NCI-H2107 (cell line): ENCODE measurements around the gene RPL28.
"Not testable (repeated sequence)": the region's sequence is repeated elsewhere in the genome, so short reads cannot be mapped to it uniquely, and the experiment has no call there.

Source experiments
- DNase-seq: peaks from one replicate; lab custom pipeline; 2025; lab: John Stamatoyannopoulos, UW

Gene RPL28

DNA sequence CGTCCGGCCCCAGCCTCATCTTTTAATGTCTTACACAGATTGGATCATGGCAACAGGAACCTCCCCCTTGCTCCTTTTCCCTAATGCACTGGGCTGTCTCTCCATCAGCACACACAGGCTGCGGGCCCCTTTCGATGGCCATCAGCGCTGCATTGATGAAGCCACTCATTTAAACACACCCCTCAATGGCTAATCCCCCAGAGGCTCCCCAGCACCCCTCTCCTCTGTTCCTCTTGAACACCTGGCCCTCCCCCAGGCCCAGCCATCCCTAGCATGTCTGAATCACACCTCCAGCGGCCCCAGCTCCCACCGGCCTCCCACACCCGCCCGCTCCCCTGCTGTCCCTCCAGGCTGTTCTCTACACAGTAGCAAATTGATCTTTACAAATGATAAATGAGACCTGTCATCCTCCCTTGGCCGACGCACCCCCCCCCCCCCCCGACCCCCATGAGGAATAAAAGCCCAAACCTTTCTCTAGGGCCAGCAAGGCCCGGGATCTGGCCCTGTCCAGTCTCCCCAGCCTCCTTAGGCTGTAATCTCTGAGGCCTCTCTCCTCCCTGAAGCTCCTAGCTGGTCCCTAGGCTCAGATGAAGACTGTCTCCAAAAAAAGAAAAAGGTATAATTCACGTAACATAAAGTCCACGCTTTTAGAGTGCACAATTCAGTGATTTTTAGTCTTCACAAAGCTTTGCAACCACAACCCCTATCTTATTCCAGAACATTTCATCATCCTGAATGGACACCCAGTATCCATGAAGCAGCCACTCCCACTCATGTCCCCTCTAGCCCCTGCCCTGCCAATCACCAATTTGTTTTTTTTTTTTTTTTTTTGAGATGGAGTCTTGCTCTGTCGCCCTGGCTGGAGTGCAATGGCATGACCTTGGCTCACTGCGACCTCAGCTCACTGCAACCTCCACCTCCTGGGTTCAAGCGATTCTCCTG is 7.4 kb downstream of the RPL28 start:
- no peak for DNase-seq

DNA sequence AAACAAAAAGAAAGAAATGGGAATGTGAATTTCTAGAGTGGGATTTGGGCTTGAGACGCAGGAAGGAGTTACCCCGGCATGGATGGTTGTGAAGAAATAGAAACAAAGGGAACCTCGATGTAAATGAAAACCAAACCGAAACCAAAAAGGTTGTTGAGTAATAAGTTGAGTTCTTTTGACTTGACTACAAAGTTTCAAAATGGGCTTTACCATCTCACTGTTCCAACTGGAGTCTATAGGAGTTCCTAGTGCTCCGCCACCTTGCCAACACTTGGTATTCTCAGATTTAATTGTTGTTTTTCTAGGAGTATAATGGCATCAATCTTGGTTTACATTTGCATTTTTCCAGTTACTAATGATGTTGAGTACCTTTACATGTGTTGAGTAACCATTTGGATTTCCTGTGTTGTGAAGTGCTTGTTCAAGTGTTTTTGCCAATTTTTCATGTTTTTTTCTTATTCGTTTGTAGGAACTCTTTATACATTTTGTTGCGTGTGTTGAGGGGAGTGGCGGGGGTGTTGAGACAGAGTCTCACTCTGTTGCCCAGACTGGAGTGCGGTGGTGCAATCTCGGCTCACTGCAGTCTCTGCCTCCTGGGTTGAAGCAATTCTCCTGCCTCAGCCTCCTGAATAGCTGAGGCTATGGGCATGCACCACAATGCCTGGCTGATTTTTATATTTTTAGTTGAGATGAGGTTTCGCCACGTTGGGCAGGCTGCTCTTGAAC is 12.6 kb downstream of the RPL28 start:
- DNase-seq: no peak

DNA sequence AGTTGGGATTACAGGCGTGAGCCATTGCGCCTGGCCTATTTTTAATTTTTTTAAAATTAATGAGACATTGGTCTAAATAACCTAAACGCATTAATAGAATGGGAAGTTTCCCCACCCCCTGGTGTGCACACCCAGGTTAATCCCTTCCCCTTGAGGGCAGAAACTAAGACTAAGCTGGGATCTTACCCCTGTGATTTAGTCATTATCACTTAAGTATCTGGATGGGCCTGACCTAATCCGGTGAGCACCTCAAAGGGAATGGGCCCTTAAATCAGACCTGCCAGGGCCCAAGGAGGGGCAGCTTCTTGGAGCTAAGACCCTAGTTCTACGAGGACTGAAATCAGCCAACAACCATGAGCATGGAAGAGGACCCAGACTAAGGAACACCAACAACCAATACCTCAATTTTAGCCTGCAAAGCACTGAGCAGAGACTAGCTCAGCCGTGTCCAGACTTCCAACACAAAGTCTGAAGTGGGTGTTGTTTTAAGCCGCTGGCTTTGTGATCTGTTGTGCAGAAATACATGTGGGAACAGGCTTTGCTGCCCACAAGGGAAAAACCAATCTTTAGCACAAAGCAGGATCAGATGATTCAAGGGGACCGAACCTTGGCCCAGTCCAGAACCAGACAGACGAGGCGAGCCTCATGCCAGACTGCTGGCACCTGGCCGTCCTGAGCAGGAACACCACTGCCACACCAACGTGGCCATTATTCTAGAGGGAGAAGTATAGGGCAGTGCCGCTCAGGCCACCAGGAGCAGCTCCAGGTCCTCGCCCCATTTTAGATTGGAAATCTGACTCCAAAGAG is 14.8 kb downstream of the RPL28 start:
- no peak for DNase-seq

DNA sequence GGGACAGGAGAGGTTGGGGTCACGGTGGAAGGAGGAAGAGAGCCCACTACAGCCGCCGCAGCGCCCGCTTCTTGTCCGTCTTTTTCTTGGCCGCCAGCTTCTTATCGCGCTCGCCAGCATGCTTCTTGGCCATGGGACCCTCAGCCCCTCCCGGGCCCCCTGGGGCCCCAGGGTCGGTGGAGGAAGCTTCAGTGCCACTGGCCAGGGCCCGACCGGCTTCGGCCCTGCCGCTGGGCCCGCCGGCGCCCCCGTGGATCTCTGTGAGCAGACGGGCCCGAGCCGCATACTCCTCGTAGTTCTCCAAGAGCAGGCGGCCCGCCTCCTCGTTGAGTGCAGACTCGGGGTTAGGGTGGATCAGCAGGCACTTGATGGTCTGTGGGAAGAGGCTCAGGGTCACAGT is 15.7 kb downstream of the RPL28 start:
- not testable (repeated sequence) for DNase-seq

DNA sequence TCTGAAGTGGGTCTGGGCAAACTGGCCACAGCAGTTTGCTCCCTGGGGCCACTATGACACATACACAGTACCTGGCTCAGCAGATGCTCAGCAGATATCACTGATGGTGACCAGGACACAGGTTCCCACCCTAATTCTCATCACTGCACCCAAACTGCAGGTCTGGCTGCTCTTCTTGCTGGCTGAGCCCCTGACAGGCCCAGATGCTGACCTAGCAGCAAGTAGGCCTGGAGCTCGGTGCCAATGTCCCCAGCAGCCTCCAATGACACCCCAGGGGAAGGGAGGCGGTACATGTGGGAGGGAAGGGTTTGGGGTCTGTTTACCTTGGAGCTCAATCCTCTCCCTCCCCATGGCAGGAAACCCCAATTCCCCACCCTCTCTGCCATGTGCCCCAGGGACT is 16.8 kb downstream of the RPL28 start:
- DNase-seq: no peak

DNA sequence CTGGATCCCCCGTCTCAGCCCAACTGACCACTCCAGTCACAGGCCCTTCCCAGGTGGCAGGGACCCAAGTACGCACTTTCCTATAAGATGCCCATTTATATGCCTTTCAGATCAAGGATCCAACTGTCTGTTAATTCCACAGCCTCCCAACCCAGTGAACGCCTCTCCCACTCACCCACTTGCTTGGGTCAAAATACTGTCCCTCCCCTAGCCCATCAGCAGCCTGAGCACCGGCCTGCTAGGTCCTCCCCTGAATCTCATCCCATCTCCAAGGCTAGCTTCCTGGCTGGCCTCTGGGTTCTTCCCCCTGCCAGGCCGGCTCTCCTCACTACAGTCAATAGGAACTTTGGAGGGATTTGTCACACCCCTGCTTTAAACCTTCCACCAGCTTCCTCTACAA is 19.9 kb downstream of the RPL28 start:
- DNase-seq: no peak

DNA sequence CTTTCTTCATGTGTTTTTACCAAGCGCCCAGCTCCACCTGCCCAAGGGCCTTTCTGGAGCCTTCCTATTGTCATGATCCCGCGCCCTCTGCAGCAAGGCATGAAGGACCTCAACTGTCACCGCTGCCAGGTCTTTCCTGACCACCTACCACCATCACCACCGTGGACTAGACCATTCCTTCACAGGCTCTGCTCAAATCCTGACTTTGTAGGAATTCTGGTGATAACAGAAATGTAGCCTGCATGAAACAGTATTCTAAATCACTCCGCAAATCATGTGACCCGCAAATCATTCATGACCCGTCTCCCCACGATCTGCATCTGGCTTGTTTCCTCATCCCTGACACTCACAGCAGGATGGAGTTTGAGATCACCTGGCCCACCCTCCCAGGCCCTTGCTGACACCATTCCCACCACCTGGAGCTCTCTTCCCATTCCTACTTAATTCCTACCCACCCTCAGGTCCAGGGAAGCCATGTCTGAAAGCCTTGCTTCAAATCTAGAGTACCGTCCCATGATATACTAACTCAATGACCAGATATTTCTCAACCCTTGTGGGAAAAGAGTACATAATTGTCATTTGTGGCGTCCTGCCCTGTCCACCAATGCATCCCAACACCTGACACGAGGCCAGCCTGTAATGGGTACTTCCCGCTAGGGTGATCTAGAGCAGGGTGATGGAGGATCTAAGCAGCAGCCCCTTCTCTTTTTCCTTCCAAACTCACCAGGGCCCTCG is 20.5 kb downstream of the RPL28 start:
- no peak for DNase-seq

DNA sequence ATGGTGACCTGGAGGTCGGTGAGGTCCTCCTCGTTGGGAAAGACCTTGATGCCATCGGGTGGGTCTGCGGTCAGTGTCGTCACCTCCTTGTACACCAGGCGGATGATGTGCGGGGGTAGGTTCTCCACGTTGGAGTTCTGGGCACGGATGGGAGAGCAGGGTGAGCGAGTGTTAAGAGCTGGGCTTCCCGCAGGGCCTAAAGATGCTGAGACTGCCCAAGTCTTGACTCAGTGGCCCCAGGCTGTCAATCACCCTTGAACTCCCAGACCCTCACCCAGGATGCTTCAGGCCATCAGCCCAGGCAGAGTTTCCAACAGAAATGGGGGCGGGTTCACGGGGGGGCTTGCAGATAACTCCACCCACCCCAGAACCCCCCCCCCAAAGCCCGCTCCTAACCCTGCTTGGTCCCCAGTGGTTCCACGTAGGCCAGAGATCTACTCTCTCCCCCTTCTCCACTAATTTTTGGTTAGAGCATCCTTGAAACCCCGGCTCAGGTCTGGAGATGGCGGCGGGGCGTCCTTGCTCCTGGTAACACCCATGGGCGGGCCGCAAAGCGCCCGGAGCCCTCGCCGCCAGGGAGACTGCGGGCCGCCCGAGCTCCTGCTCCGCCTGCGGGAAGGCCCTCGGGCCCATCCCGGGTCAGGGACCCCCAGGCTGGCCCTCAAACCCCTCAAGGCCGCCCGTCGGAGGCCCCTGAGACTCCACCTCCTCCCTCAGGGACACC is 21.3 kb downstream of the RPL28 start:
- DNase-seq: no peak

DNA sequence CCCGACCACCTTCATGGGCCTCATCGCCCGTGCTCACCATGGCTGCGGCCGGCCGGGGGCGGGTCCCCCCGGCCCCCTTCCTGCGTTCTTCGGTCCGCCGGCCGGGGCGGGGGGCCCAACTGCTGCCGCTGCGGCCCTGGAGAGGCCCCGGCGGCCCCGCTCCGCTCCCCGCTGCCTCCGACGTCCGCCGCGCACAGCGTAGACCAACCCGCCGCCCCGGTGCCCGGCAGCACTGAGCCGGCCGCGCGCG is 21.7 kb downstream of the RPL28 start, which contains the start of gene UBE2S:
Gene UBE2S, minus strand, starts transcription at position 239 of the 250 bp plus-strand sequence. Its CDS starts 199 bp downstream, at position 40.
- not testable (repeated sequence) for DNase-seq

DNA sequence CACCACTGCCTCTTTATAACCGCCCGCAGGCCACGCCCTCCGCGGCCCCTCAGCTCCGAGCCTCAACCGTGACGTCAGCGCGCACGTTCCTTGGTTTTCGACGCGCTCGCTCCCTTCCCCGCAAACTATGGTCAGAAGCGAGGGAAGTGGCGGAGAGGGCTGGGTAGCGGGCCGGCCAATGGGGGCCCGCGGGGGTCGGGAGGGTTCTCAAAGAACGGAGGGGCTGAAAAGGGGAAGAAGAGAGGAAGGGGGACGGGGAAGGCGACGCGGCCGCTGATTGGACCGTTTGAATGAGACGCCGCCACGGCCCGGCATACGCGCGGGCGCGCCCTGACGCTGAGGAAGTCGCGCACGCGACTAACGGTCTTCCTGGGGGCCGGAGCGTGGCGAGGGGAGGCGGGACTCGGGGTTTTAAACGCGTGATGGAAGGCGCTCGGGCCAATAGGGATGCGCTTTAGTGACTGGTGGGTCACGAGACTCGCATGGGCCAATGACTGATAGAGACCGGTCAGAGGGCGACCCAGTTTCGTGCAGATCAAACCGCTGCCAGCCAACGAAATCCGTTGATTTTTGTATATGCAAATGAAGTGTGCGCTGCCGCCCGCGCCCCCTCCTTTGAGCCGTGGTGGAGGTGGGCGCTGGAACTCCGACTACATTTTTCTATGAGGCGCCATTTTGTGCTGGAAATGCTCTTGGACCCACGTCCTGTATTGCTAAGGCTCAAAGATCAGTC is 22.2 kb downstream of the RPL28 start:
- DNase-seq: peak; percentile 94

DNA sequence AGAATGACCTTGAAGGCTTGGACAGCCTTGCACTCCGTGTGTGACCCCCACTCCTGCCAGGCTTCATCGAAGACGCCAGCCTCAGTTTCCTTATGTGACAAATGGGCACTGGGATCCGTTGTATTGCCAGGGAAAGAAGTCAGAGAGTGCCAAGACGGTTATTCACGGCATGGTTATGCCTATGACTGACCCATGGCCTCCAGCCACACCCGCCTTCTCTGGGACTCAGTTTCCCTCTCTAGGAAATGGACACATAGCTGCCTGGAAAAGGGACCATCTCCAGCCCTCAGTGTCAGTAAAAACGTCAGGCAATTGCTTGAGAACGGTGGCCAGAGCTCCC is 22.8 kb downstream of the RPL28 start:
- no peak for DNase-seq

DNA sequence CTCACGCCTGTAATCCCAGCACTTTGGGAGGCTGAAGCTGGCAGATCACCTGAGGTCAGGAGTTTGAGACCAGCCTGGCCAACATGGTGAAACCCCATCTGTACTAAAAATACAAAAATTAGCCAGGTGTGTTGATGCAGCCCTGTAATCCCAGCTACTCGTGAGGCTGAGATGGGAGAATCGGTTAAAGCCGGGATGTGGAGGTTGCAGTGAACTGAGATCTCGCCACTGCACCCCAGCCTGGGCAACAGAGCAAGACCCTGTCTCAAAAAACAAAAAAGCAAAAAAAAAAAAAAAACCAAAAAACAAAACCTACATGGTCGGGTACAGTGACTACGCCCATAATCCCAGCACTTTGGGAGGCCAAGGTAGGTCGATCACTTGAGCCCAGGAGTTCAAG is 23.4 kb downstream of the RPL28 start:
- not testable (repeated sequence) for DNase-seq

DNA sequence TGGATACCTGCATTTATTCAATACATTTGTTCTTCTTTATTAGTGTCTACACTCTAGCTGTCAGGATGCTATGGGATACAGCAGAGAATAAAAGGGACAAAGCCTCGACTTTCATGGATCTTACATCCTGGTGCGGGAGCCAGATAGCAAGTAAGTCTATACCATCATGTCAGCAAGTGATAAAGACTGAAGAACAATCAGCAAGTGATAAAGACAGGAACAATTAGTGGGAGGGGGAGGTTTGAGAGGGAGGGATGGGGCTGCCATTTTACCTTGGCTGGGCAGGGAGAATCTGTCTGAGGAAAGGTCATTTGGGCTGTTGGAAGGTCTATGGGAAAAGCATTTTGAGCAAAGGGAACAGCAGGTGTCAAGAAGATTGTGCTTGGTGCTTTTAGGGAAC is 24.4 kb downstream of the RPL28 start:
- DNase-seq: no peak

DNA sequence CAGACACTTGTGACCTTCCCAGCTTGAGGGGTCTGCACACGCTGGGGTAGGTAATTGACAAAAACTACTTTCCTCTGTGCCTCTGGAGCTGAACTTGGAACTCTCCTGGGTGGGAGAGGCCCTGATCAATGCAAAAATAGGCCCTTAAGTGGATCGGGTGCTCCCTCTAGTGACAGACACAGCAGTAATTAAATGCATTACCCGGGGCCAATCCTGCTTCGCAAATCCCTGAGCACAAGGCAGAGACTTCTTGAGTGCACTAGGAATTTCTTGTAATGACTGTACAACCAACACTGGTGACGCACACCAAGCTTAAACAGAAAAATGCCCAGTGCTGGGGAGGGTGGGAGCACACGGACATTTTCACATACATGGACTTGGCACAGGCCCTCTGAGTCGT is 32.5 kb downstream of the RPL28 start:
- DNase-seq: no peak

DNA sequence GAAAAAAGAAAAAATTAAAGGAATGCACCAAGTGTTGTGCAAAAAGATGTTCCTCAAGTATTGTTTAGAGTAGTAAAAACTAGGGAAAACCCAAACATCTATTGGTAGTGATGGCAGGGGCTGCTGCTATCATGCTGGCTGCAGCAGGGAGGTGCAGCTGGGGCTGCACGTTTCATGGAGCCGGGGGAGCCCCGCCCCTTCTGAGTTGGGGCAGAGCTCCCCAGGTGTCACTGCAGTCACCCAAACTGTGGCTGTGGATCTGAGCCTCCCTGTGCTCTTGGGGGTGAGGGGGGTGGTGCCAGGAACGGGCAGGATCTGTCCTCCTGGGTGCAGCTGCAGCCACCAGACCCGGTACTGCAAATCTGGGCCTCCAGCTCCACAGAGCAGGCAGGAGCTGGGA is 33.4 kb downstream of the RPL28 start:
- no peak for DNase-seq

DNA sequence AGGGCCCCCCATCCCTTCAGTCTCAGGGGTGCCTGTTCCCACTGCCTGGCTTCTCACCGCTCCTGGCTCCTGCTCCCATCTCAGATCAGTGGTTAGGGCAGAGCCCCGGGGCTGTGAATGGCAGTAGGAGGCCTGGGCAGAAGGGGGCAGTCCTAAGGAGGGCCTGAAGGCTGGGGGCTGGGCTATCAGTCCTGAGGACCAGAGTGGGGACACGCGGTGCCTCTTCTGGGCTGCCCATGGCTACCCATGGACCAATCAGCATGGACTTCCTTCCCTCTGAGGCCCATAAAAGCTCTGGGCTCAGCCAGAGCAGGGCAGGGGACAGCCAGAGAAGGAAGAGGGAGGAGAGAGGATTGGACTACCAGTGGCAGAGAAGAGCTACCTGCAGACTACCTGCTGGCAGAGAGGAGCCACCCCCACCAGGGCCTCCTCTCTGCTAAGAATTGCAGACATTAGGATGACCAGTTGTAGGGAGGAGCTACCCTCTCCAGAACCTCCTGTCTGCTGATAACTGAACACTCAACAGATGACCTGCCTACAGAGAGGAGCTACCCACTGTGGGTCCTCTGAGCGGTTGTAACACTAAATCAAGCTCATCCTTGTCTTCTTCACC is 34.0 kb downstream of the RPL28 start:
- DNase-seq: no peak

DNA sequence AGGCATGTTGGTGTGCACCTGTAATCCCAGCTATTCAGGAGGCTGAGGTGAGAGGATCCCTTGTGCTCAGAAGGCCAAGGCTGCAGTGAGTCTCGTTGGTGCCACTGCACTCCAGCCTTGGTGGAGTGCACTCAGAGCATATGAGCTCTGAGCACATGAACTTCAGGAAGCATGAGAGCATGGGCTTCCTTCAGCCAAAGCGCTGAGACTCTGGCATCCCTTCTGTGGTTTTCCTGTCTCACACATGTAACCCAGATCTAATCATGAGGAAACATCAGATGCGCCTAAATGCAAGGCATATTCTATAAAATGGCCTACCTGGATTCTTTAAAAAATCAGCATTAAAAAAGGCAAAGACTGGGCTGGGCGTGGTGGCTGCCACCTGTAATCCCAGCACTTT is 35.5 kb downstream of the RPL28 start:
- DNase-seq: not testable (repeated sequence)

DNA sequence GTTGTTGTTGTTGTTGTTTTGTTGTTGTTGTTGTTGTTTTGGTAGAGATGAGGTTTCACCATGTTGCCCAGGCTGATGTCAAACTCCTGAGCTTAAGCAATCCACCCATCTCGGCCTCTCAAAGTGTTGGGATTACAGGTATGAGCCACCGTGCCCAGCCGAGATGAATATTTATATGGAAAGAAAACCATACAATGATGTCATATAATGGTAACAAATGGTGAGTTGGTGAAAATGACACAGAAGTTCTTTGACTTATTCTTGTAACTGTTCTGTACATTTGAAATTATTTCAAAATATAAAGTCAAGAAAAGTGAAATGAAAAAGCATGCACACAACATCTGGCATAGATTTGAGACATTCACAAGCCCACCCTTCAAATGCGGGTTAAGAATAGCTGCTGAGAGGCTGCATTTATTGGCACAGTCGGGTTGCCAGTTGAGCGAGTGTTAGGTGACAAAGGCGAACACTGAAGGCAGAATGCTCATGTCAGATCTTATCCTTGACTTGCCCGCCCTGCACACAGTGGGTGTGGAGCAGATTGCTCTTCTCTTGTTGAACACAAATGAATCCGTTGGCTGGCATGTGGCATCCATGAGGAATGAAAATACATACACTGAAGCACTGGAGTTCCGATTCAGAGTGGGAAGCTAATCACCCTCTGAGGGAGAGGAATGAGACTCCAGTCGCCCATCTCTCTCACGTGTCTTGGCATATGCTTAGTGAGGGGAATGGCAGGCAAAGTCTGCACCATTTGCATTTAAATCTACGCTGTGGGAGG is 37.7 kb downstream of the RPL28 start:
- no peak for DNase-seq

DNA sequence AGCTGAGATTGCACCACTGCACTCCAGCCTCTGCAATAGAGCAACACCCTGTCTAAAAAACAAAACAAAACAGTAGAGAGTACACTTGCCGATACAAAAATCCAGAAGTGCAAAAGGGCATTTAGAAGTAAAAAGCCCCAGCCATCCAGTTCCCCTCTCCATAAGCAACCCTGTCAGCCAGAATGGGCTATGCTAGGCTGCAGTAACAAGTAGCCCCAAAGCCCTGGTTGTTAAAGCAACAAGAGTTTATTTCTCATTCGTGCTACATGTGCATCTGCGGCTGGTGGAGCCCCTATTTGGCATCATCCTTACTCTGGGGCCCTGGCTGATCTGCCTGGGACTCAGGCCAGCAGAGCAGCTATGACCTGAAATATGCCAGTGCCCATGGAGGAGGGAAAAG is 38.8 kb downstream of the RPL28 start:
- no peak for DNase-seq
